Mucosa of rectum (tissue), 2 donors: ENCODE results near the gene DPYSL4.

Source experiments
- H3K27ac ChIP-seq, 2 donors: one replicate each; pipeline ENCODE4 v1.7.0; 2013; ENCODE audit warnings: inconsistent platforms in 2 of 2, low read depth in 2 of 2, low read length in 2 of 2
- H3K27me3 ChIP-seq, 2 donors: one replicate each; pipeline ENCODE4 v1.7.0; 2013; ENCODE audit warnings: low read length in 2 of 2; ENCODE audit not compliant: control insufficient read depth in 2 of 2, insufficient read depth in 2 of 2
- H3K36me3 ChIP-seq, 2 donors: one replicate each; pipeline ENCODE4 v1.7.0; 2013; ENCODE audit warnings: low read length in 2 of 2; ENCODE audit not compliant: control insufficient read depth in 2 of 2, insufficient read depth in 2 of 2
- H3K4me1 ChIP-seq, 2 donors: one replicate each; pipeline ENCODE4 v1.7.0; 2013; ENCODE audit warnings: low read length in 2 of 2, mild to moderate bottlenecking in 1 of 2; ENCODE audit not compliant: control insufficient read depth in 2 of 2, insufficient read depth in 2 of 2
- H3K4me3 ChIP-seq, 2 donors: one replicate each; pipeline ENCODE4 v1.7.0; 2013; ENCODE audit warnings: low read length in 2 of 2
- H3K9ac ChIP-seq, 2 donors: one replicate each; pipeline ENCODE4 v1.7.0; 2013; ENCODE audit warnings: low read length in 2 of 2, low read depth in 1 of 2, mild to moderate bottlenecking in 1 of 2
- H3K9me3 ChIP-seq, 2 donors: one replicate each; pipeline ENCODE4 v1.7.0; 2013; ENCODE audit warnings: low read length in 2 of 2; ENCODE audit not compliant: control insufficient read depth in 2 of 2
- donor health status: healthy.
- donor health status: Normal muscosa, but diverticular disease.

Gene DPYSL4

GRCh38 chr10:132186488-132187429 is at the start of gene DPYSL4:
Gene DPYSL4 (plus strand): TSS chr10:132186948. CDS start chr10:132187064, 116 bp downstream.
- H3K36me3 ChIP-seq, result no peaks in the 10 kb centered on the region
- no peak within 1 kb of the TSS for H3K9ac ChIP-seq
- peaks cover 21 to 22% of the 10 kb centered on the region in 2 donors for H3K27me3 ChIP-seq
- no peak within 1 kb of the TSS for H3K4me3 ChIP-seq
- no peaks in the 10 kb centered on the region for H3K9me3 ChIP-seq
- H3K4me1 ChIP-seq, result peaks cover 0 to 2% of the 10 kb centered on the region in 2 donors
- H3K27ac ChIP-seq, result no peak within 1 kb of the TSS

- no peak overlapping the region for H3K4me3 ChIP-seq
- H3K9ac ChIP-seq, result no peak overlapping the region
- no peak overlapping the region for H3K27ac ChIP-seq
- no peaks in the 10 kb centered on the region for H3K36me3 ChIP-seq
- H3K27me3 ChIP-seq, result no peaks in the 10 kb centered on the region
- H3K9me3 ChIP-seq, result no peaks in the 10 kb centered on the region
- H3K4me1 ChIP-seq, result no peaks in the 10 kb centered on the region
Measured at GRCh38 chr10:132137111-132138072, 49.4 kb upstream of the DPYSL4 start.

GRCh38 chr10:132138133-132138532 is 48.6 kb upstream of the DPYSL4 start:
- Histone ChIP-seq H3K27me3 (no peaks in the 10 kb centered on the region), H3K36me3 (no peaks in the 10 kb centered on the region), H3K9ac (no peak overlapping the region), H3K4me3 (no peak overlapping the region), H3K4me1 (no peaks in the 10 kb centered on the region), H3K9me3 (no peaks in the 10 kb centered on the region), H3K27ac (no peak overlapping the region)

GRCh38 chr10:132138596-132138995 is 48.2 kb upstream of the DPYSL4 start:
- Histone ChIP-seq H3K4me1 (no peaks in the 10 kb centered on the region), H3K9ac (no peak overlapping the region), H3K36me3 (no peaks in the 10 kb centered on the region), H3K9me3 (no peaks in the 10 kb centered on the region), H3K27ac (no peak overlapping the region), H3K4me3 (no peak overlapping the region), H3K27me3 (no peaks in the 10 kb centered on the region)

GRCh38 chr10:132139526-132139925 is 47.2 kb upstream of the DPYSL4 start:
- Histone ChIP-seq H3K9ac (no peak overlapping the region), H3K27ac (no peak overlapping the region), H3K4me3 (no peak overlapping the region), H3K9me3 (no peaks in the 10 kb centered on the region), H3K27me3 (no peaks in the 10 kb centered on the region), H3K36me3 (no peaks in the 10 kb centered on the region), H3K4me1 (no peaks in the 10 kb centered on the region)

GRCh38 chr10:132140167-132140925 is 46.4 kb upstream of the DPYSL4 start:
- Histone ChIP-seq H3K4me3 (no peak overlapping the region), H3K27ac (no peak overlapping the region), H3K9ac (no peak overlapping the region), H3K27me3 (no peaks in the 10 kb centered on the region), H3K4me1 (no peaks in the 10 kb centered on the region), H3K9me3 (no peaks in the 10 kb centered on the region), H3K36me3 (no peaks in the 10 kb centered on the region)

- no peaks in the 10 kb centered on the region for H3K36me3 ChIP-seq
- no peak overlapping the region for H3K4me3 ChIP-seq
- no peaks in the 10 kb centered on the region for H3K9me3 ChIP-seq
- no peaks in the 10 kb centered on the region for H3K4me1 ChIP-seq
- H3K27ac ChIP-seq, result no peak overlapping the region
- H3K9ac ChIP-seq, result no peak overlapping the region
- no peaks in the 10 kb centered on the region for H3K27me3 ChIP-seq
Measured at GRCh38 chr10:132141076-132141475, 45.7 kb upstream of the DPYSL4 start.

- no peaks in the 10 kb centered on the region for H3K36me3 ChIP-seq
- no peak overlapping the region for H3K4me3 ChIP-seq
- no peaks in the 10 kb centered on the region for H3K4me1 ChIP-seq
- no peaks in the 10 kb centered on the region for H3K27me3 ChIP-seq
- no peaks in the 10 kb centered on the region for H3K9me3 ChIP-seq
- H3K9ac ChIP-seq, result no peak overlapping the region
- H3K27ac ChIP-seq, result no peak overlapping the region
Measured at GRCh38 chr10:132141526-132142395, 45.0 kb upstream of the DPYSL4 start.
